ENCODE results near the gene WBP11.

- TF ChIP-seq CTCF (optimal IDR thresholded peaks at IDR 0.05 in 1 of 3, IDR thresholded peaks at IDR 0.05 in 1 of 3, conservative IDR thresholded peaks at IDR 0.05 in 1 of 3; ENCODE audit: extremely low read depth in 1 of 3, insufficient read depth in 2 of 3, low read length in 3 of 3) (no peak), EZH2 (IDR thresholded peaks at IDR 0.05; ENCODE audit: low read length) (no peak)
Observed at GRCh38 chr12:14828892-14829291, 25.6 kb upstream of the WBP11 start.

Measured in keratinocyte (primary cell).